Fibroblast of pulmonary artery (primary cell): Measurements from ENCODE around the gene CHST15.

ENCODE experiments used
- DNase-seq: peaks from one replicate; pipeline ENCODE4 v3.0.0-alpha.2; 2010; ENCODE audit warnings: low read depth
- H3K4me3 ChIP-seq: replicated peaks from 2 replicates; pipeline ENCODE4 v1.5.1; 2011; ENCODE audit warnings: low read depth, mild to moderate bottlenecking, control low read depth, low read length, moderate library complexity
- CTCF ChIP-seq: IDR thresholded peaks from 2 replicates; pipeline ENCODE4 v1.5.1; 2011; ENCODE audit warnings: mild to moderate bottlenecking, control low read depth, low read length, inconsistent platforms; ENCODE audit errors: missing control alignments

Gene CHST15

GRCh38 chr10:124050021-124051015, 43.1 kb downstream of the CHST15 start:
- TF ChIP-seq CTCF, result no peak
- DNase-seq, result no peak
- no peak overlapping the region for H3K4me3 ChIP-seq

GRCh38 chr10:124049484-124049883, 43.9 kb downstream of the CHST15 start:
- TF ChIP-seq CTCF, result no peak
- no peak overlapping the region for H3K4me3 ChIP-seq
- DNase-seq, result no peak

GRCh38 chr10:124048371-124049290, 44.8 kb downstream of the CHST15 start:
- H3K4me3 ChIP-seq, result no peak overlapping the region
- no peak for TF ChIP-seq CTCF
- DNase-seq, result no peak

- no peak for DNase-seq
- H3K4me3 ChIP-seq, result no peak overlapping the region
- no peak for TF ChIP-seq CTCF
These were observed 45.8 kb downstream of the CHST15 start for GRCh38 chr10:124047427-124048152.

- no peak overlapping the region for H3K4me3 ChIP-seq
- TF ChIP-seq CTCF, result no peak
These were observed 47.5 kb downstream of the CHST15 start for GRCh38 chr10:124045801-124046355.

GRCh38 chr10:124045276-124045675, 48.1 kb downstream of the CHST15 start:
- TF ChIP-seq CTCF, result no peak
- H3K4me3 ChIP-seq, result no peak overlapping the region

More at GRCh38 chr10:124045801-124046355, 47.5 kb downstream of the CHST15 start:
- no peak for DNase-seq

More at GRCh38 chr10:124045276-124045675, 48.1 kb downstream of the CHST15 start:
- no peak for DNase-seq
